ENCODE results near the gene NR1I3. TPM values are rescaled to one million over a fixed set of nuclear protein-coding genes. Genes with fewer than 3 reads are reported as not detected.

Gene NR1I3
- total and polyA plus RNA-seq, 2 of the 13 experiments (the other 11 are each of a cell fraction or from before 2014, with no cell fraction given): 0.62 to 0.95 TPM

DNA sequence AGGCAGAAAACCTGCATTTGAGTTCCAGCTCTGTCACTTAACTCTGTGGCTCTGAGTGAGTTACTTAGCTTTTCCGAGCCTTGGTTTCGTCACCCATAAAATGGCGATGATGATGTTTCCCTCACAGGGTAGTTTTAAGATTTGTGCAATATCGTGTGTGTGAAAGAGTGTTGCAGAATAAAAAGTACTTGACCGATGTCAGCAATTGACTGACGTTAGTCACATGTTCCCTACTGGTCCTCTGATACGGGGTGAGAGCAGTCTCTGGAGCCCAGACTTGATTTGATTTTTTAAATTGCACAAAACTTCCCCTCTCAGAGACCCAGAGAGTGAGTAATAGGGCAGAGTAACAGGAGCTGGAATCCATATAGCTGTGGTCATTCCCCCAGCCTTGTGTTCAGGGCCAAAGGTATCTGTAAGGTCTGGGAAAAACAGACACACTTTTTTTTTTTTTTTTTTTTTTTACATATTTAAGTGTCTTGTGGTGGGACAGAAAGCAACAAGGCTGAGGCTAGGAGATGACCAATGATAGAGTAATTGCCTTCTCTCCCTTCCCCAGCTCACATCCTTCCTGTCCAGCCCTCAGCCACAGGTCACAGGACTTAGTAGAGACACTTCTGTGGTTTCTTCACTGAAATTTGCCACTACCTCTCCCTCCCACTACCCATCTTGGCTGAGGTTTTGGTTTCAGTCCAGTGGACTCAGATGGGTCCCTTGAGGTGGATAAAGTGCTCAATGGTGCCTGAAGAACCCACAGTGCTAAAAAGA, 20.9 kb downstream of the NR1I3 start (continued):
- no peak for TF ChIP-seq ZNF501 (CRISPR knock-in tag; IDR thresholded peaks at IDR 0.05)
- TF ChIP-seq ZNF343 (CRISPR knock-in tag; IDR thresholded peaks at IDR 0.05): no peak
- no peak for TF ChIP-seq NCOR1 (IDR thresholded peaks at IDR 0.05; ENCODE audit: borderline replicate concordance, low read length)
- TF ChIP-seq MED1 (CRISPR knock-in tag; IDR thresholded peaks at IDR 0.05): peak; percentile 19; the same call in 1 of the 2 replicates
- no peak for TF ChIP-seq ETV5 (CRISPR knock-in tag; IDR thresholded peaks at IDR 0.05; ENCODE audit: borderline replicate concordance)
- TF ChIP-seq ZBTB1 (CRISPR knock-in tag; IDR thresholded peaks at IDR 0.05; ENCODE audit: borderline replicate concordance): no peak
- TF ChIP-seq ZNF12 (CRISPR knock-in tag; IDR thresholded peaks at IDR 0.05): no peak
- no peak for TF ChIP-seq BRD4 (CRISPR knock-in tag; IDR thresholded peaks at IDR 0.05)
- TF ChIP-seq ZNF564 (CRISPR knock-in tag; IDR thresholded peaks at IDR 0.05): no peak
- TF ChIP-seq TEAD2 (CRISPR knock-in tag; IDR thresholded peaks at IDR 0.05): no peak
- no peak for TF ChIP-seq DPF2 (CRISPR knock-in tag; IDR thresholded peaks at IDR 0.05; ENCODE audit: borderline replicate concordance, low read depth)

DNA sequence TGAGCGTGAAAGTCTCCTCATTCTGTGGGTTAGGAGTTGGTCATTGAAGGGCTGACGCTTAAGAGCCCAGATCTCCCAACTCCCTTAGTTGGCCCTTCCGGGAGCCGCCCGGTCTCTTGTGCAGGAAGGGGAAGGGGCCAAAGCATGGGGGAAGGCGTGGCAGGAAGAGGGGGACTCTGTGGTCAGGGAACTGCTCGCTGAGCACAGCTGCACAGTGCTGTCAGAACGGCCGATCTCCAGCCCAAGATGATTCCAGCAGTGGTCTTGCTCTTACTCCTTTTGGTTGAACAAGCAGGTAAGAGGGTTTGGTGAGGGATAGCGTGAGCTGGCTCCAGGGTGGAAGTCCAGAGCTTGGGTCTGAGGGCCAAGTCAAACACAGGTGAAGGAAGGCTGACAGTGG, 22.9 kb downstream of the NR1I3 start, which contains the start of gene FCER1G:
Gene FCER1G, plus strand, starts transcription at position 220 of the 400 bp plus-strand sequence. Its CDS starts 27 bp downstream, at position 247.
- in situ Hi-C loops (cut with HindIII; ENCODE audit: extremely low pct_ligation_motif_present, low pct_unique_long_range_greater_than_20kb): no loop called here
- Histone ChIP-seq H3K27me3 (ENCODE audit: control insufficient read depth in 1 of 2, insufficient read depth in 2 of 2, low read length in 2 of 2) (no peaks in the 10 kb centered on the region), H3K9ac (ENCODE audit: insufficient read depth, low read depth, low read length) (no peak within 1 kb of the TSS), H3K4me1 (ENCODE audit: insufficient read depth, low read length) (peaks cover 58% of the 10 kb centered on the region), H3K27ac (ENCODE audit: extremely low read length, insufficient read depth, low read length) (peak within 1 kb of the TSS; percentile 33), H3K79me2 (ENCODE audit: insufficient read depth, low read length) (peaks cover 4% of the 10 kb centered on the region), H2AFZ (ENCODE audit: low read length) (no peak within 1 kb of the TSS), H3K9me3 (ENCODE audit: low read length) (no peaks in the 10 kb centered on the region), H3K4me2 (ENCODE audit: low read depth, low read length) (no peak within 1 kb of the TSS), H3K4me3 (replicated peaks in 1 of 3; ENCODE audit: insufficient read depth in 1 of 3, low read depth in 2 of 3, low read length in 3 of 3) (no peak within 1 kb of the TSS), H4K20me1 (ENCODE audit: insufficient read depth, low read length) (no peaks in the 10 kb centered on the region), H3K36me3 (replicated peaks in 1 of 2; ENCODE audit: control insufficient read depth in 1 of 2, insufficient read depth in 2 of 2, low read length in 2 of 2) (peaks cover 7 to 45% of the 10 kb centered on the region in 2 experiments)
- ChIA-PET POLR2A (interaction anchor here (4.1 kb wide), 1 partner anchor 11 kb away, joined by 85 read pairs; the partner anchor contains the start of gene TOMM40L), CTCF (ENCODE audit: low intra/inter-chr PET ratio, low total read pairs) (no interaction called here)
- WGBS (ENCODE audit: low lambda C conversion rate): 93% methylated on average over 10 of the region's 10 CpGs
- BruUV-seq (replicated peaks): no TSS peak
- no peak for ATAC-seq
- DNase-seq (ENCODE audit: low spot score): no peak
- no peak for FAIRE-seq
- intact Hi-C loops (cut with micrococcal nuclease; ENCODE audit: unreplicated experiment): no loop called here
- TF ChIP-seq, protein P1, sequence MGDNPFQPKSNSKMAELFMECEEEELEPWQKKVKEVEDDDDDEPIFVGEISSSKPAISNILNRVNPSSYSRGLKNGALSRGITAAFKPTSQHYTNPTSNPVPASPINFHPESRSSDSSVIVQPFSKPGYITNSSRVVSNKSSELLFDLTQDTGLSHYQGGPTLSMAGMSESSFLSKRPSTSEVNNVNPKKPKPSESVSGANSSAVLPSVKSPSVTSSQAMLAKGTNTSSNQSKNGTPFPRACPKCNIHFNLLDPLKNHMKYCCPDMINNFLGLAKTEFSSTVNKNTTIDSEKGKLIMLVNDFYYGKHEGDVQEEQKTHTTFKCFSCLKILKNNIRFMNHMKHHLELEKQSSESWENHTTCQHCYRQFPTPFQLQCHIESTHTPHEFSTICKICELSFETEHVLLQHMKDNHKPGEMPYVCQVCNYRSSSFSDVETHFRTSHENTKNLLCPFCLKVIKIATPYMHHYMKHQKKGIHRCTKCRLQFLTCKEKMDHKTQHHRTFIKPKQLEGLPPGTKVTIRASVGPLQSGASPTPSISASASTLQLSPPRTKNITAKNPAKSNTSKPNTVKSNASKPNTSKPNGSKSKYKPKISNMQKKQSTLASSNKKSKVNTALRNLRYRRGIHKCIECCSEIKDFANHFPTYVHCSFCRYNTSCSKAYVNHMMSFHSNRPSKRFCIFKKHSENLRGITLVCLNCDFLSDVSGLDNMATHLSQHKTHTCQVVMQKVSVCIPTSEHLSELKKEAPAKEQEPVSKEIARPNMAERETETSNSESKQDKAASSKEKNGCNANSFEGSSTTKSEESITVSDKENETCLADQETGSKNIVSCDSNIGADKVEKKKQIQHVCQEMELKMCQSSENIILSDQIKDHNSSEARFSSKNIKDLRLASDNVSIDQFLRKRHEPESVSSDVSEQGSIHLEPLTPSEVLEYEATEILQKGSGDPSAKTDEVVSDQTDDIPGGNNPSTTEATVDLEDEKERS (CRISPR knock-in tag; IDR thresholded peaks at IDR 0.05): no peak
- TF ChIP-seq ZNF607 (CRISPR knock-in tag; IDR thresholded peaks at IDR 0.05; ENCODE audit: borderline replicate concordance): no peak
- no peak for TF ChIP-seq TCF7L2 (IDR thresholded peaks at IDR 0.05; ENCODE audit: low read depth, low read length)
- no peak for TF ChIP-seq NFE2L2 (IDR thresholded peaks at IDR 0.05; ENCODE audit: low read length)
- TF ChIP-seq AGO2 (optimal IDR thresholded peaks at IDR 0.05; ENCODE audit: low read depth, low read length): peak; percentile 60
- no peak for TF ChIP-seq ZKSCAN8 (CRISPR knock-in tag; IDR thresholded peaks at IDR 0.05; ENCODE audit: borderline replicate concordance)
- peak; percentile 52 for TF ChIP-seq POLR2G (IDR thresholded peaks at IDR 0.05; ENCODE audit: low read depth, low read length)
- TF ChIP-seq POLR2A (IDR thresholded peaks at IDR 0.05; ENCODE audit: insufficient read depth in 1 of 2, low read depth in 2 of 2, low read length in 2 of 2): peak in 1 of 2 experiments; percentile 26; a peak in 1 of 4 replicates
- no peak for TF ChIP-seq ZIK1 (CRISPR knock-in tag; IDR thresholded peaks at IDR 0.05; ENCODE audit: borderline replicate concordance, low read depth)
- TF ChIP-seq, protein P2, sequence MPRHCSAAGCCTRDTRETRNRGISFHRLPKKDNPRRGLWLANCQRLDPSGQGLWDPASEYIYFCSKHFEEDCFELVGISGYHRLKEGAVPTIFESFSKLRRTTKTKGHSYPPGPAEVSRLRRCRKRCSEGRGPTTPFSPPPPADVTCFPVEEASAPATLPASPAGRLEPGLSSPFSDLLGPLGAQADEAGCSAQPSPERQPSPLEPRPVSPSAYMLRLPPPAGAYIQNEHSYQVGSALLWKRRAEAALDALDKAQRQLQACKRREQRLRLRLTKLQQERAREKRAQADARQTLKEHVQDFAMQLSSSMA (CRISPR knock-in tag; IDR thresholded peaks at IDR 0.05): no peak
